HepG2 (cell line): ENCODE results near the gene SLC20A1. TPM values are rescaled to one million over a fixed set of nuclear protein-coding genes. Genes with fewer than 3 reads are reported as not detected.

ENCODE experiments used
- ATAC-seq: fragments of 200-7000 bp; cut with Tn5 transposase; 3 replicates; pipeline ENCODE4 v1.9.1; 2020; ENCODE audit warnings: mild to moderate bottlenecking, moderate library complexity
- BruUV-seq: library from RNA; stranded (reverse); fragments of 400-500 nt; replicated peaks from 2 replicates; lab custom pipeline; 2021; lab: Mats Ljungman, UMichigan
- CTCF ChIA-PET: fragments of 300-600 bp; formaldehyde crosslinking; extraction: SDS; loops from one replicate; lab custom pipeline; 2021; ENCODE audit warnings: low total read pairs, inconsistent platforms, low intra/inter-chr PET ratio; lab: Yijun Ruan, JAX
- POLR2A ChIA-PET: fragments of 350-600 bp; sonication (Branson Sonifier 250); formaldehyde crosslinking; loops from one replicate; lab custom pipeline; 2020; ENCODE audit warnings: antibody characterized with exemption, inconsistent platforms; lab: Yijun Ruan, JAX
- DNase-seq: peaks from one replicate; pipeline ENCODE4 v3.0.0-alpha.2; 2015; ENCODE audit warnings: low spot score
- FAIRE-seq: peaks from 3 replicates; lab custom pipeline; 2011; peaks lifted over from hg19 to GRCh38; lab: Jason Lieb, UNC
- H2AFZ ChIP-seq: one replicate; pipeline ENCODE4 v1.6.1; 2011; ENCODE audit warnings: low read length, inconsistent platforms
- H3K27ac ChIP-seq: fragments of 300-600 bp; 3 replicates; pipeline ENCODE4 v1.8.0; 2011; ENCODE audit warnings: mixed run types, mild to moderate bottlenecking, mixed read lengths, low read length, inconsistent platforms; ENCODE audit not compliant: insufficient read depth; ENCODE audit errors: extremely low read length
- H3K27me3 ChIP-seq, 2 experiments: fragments of 200-600 bp in 1 of 2; 2 replicates in 1 of 2; 3 replicates in 1 of 2; pipeline versions ENCODE4 v1.6.0 to v1.8.0; 2011; ENCODE audit warnings: low read length in 2 of 2, mild to moderate bottlenecking in 2 of 2, moderate library complexity in 2 of 2, inconsistent platforms in 1 of 2; ENCODE audit not compliant: insufficient read depth in 2 of 2, control insufficient read depth in 1 of 2
- H3K36me3 ChIP-seq, 2 experiments: fragments of 200-600 bp in 1 of 2; replicated peaks in 1 of 2; 2 replicates in 1 of 2; 3 replicates in 1 of 2; pipeline versions ENCODE4 v1.5.1 to v1.8.0; 2011; ENCODE audit warnings: low read length in 2 of 2, inconsistent platforms in 1 of 2; ENCODE audit not compliant: insufficient read depth in 2 of 2, control insufficient read depth in 1 of 2
- H3K4me1 ChIP-seq: 2 replicates; pipeline ENCODE4 v1.5.1; 2012; ENCODE audit warnings: low read length, inconsistent platforms; ENCODE audit not compliant: insufficient read depth
- H3K4me2 ChIP-seq: 2 replicates; pipeline ENCODE4 v1.6.0; 2011; ENCODE audit warnings: low read depth, low read length, inconsistent platforms
- H3K4me3 ChIP-seq, 3 experiments: fragments of 200-600 bp in 1 of 3; sonication (generic), shearing (Covaris generic) in 1 of 3; replicated peaks in 1 of 3; 2 replicates each; pipeline ENCODE4 v1.5.1; 2011 to 2016; ENCODE audit warnings: low read length in 3 of 3, inconsistent platforms in 2 of 3, low read depth in 2 of 3, mild to moderate bottlenecking in 2 of 3, control low read depth in 1 of 3, mixed read lengths in 1 of 3; ENCODE audit not compliant: insufficient read depth in 1 of 3
- H3K79me2 ChIP-seq: one replicate; pipeline ENCODE4 v1.6.1; 2011; ENCODE audit warnings: low read length, inconsistent platforms; ENCODE audit not compliant: insufficient read depth
- H3K9ac ChIP-seq: 2 replicates; pipeline ENCODE4 v1.6.0; 2011; ENCODE audit warnings: mild to moderate bottlenecking, low read depth, low read length, inconsistent platforms; ENCODE audit not compliant: insufficient read depth
- H3K9me3 ChIP-seq: 2 replicates; pipeline ENCODE4 v1.5.1; 2012; ENCODE audit warnings: mild to moderate bottlenecking, low read length
- H4K20me1 ChIP-seq: 2 replicates; pipeline ENCODE4 v1.6.0; 2011; ENCODE audit warnings: inconsistent platforms, mild to moderate bottlenecking, low read length, moderate library complexity; ENCODE audit not compliant: insufficient read depth
- ARNTL ChIP-seq: sonication (generic); formaldehyde crosslinking; IDR thresholded peaks from 2 replicates; pipeline ENCODE4 v1.4.0; 2020; ENCODE audit warnings: mild to moderate bottlenecking, missing genetic modification reagents
- HMG20A ChIP-seq: IDR thresholded peaks from 2 replicates; pipeline ENCODE4 v1.6.1; 2016; ENCODE audit warnings: borderline replicate concordance
- JUND ChIP-seq: sonication (generic); formaldehyde crosslinking; IDR thresholded peaks from 2 replicates; pipeline ENCODE4 v1.8.0; 2022; ENCODE audit warnings: mild to moderate bottlenecking, missing genetic modification reagents
- MLLT10 ChIP-seq: sonication (generic); formaldehyde crosslinking; IDR thresholded peaks from 2 replicates; pipeline ENCODE4 v1.4.0; 2020; ENCODE audit warnings: missing genetic modification reagents
- PCBP2 ChIP-seq: fragments of 200-400 bp; formaldehyde crosslinking; optimal IDR thresholded peaks from 2 replicates; pipeline ENCODE3; 2018; ENCODE audit warnings: low read length, low read depth; ENCODE audit not compliant: poor library complexity, severe bottlenecking
- POLR2G ChIP-seq: fragments of 200-400 bp; formaldehyde crosslinking; IDR thresholded peaks from 2 replicates; pipeline ENCODE4 v1.6.1; 2018; ENCODE audit warnings: mild to moderate bottlenecking, low read depth, low read length, moderate library complexity
- STAG1 ChIP-seq: sonication (generic); formaldehyde crosslinking; IDR thresholded peaks from 2 replicates; pipeline ENCODE4 v1.4.0; 2020; ENCODE audit warnings: missing genetic modification reagents
- ZNF296 ChIP-seq: sonication (generic); formaldehyde crosslinking; conservative IDR thresholded peaks from 2 replicates; pipeline ENCODE4 v1.5.0; 2020; ENCODE audit warnings: mild to moderate bottlenecking, missing genetic modification reagents
- ZNF383 ChIP-seq: sonication (generic); formaldehyde crosslinking; IDR thresholded peaks from 2 replicates; pipeline ENCODE4 v1.4.0; 2020; ENCODE audit warnings: missing genetic modification reagents, mild to moderate bottlenecking, borderline replicate concordance
- WGBS: methylation state at CpG from one replicate; pipeline ENCODE4 v1.1.6; 2017; ENCODE audit warnings: low lambda C conversion rate; 5-methylcytosine and 5-hydroxymethylcytosine counted together
- in situ Hi-C: cut with HindIII; loops from 2 replicates; pipeline ENCODE4 v1.10.0; 2017; ENCODE audit warnings: low pct_unique_long_range_greater_than_20kb; ENCODE audit not compliant: extremely low pct_ligation_motif_present
- intact Hi-C: fragments of 100-400 bp; cut with micrococcal nuclease; formaldehyde crosslinking; loops from one replicate; pipeline ENCODE4 v1.10.0; 2022; ENCODE audit not compliant: unreplicated experiment
- polyA plus RNA-seq, 8 experiments: library from polyadenylated mRNA; depleted of rRNA in 3 of 8; stranded (reverse) in 7 of 8; unstranded in 1 of 8; fragments of >200 nt; fragmentation: Illumina TruSeq in 4 of 8; extraction: Trizol in 4 of 8; gene quantifications; 2 replicates each; pipeline versions ENCODE4 v1.2.1 to v1.2.3, GENCODE V29; 2011 to 2016; ENCODE audit warnings: low read depth in 4 of 8, missing spikeins in 1 of 8, mixed read lengths in 1 of 8; ENCODE audit not compliant: insufficient read depth in 1 of 8
- total RNA-seq, 5 experiments: library from RNA; depleted of rRNA; stranded (reverse); fragments of >200 nt; fragmentation: Illumina TruSeq; extraction: Trizol; gene quantifications; 2 replicates each; pipeline ENCODE4 v1.2.3, GENCODE V29; 2016; ENCODE audit warnings: low read depth in 1 of 5
- TF ChIP-seq, protein P1 (sequence below): sonication (generic); formaldehyde crosslinking; conservative IDR thresholded peaks from 2 replicates; pipeline ENCODE4 v1.4.0; 2020; ENCODE audit warnings: mild to moderate bottlenecking, missing genetic modification reagents, moderate library complexity
- TF ChIP-seq, protein P2 (sequence below): sonication (generic); formaldehyde crosslinking; IDR thresholded peaks from 2 replicates; pipeline ENCODE4 v1.4.0; 2020; ENCODE audit warnings: mild to moderate bottlenecking, low read depth, missing genetic modification reagents
- TF ChIP-seq, protein P3 (sequence below): sonication (generic); formaldehyde crosslinking; IDR thresholded peaks from 2 replicates; pipeline ENCODE4 v1.4.0; 2020; ENCODE audit warnings: low read depth, mild to moderate bottlenecking, missing genetic modification reagents

SLC20A1 gene
- total and polyA plus RNA-seq, 2 of the 13 experiments (the other 11 are each of a cell fraction or from before 2014, with no cell fraction given) = 54.0 to 85.9 TPM

DNA sequence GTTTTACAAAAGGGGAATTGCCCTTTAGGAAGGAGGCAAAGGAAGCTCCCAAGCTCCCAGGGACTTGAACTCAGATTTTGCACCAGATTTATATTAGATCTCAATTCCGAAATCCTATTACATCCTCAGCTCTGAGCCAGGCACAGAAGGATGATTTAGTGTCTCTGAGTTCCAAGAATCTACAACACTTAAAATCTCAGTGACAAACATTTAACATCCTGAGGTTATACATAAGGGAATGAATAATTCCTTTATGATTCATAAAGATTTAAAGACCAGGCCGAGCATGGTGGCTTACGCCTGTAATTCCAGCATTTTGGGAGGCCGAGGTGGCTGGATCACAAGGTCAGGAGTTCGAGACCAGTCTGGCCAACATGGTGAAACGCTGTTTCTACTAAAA is 16.5 kb upstream of the SLC20A1 start:
- in situ Hi-C loops = loop anchor here (5.0 kb wide), 2 partner anchors 58 to 93 kb away; partner anchors contain the start of gene NT5DC4
- no peak for FAIRE-seq
- TF ChIP-seq ZNF296 (CRISPR knock-in tag) (no peak), ARNTL (no peak), HMG20A (CRISPR knock-in tag) (no peak), PCBP2 (no peak), POLR2G (no peak), JUND (no peak), ZNF383 (CRISPR knock-in tag) (no peak), STAG1 (CRISPR knock-in tag) (no peak), MLLT10 (CRISPR knock-in tag) (no peak)
- TF ChIP-seq, protein P1, sequence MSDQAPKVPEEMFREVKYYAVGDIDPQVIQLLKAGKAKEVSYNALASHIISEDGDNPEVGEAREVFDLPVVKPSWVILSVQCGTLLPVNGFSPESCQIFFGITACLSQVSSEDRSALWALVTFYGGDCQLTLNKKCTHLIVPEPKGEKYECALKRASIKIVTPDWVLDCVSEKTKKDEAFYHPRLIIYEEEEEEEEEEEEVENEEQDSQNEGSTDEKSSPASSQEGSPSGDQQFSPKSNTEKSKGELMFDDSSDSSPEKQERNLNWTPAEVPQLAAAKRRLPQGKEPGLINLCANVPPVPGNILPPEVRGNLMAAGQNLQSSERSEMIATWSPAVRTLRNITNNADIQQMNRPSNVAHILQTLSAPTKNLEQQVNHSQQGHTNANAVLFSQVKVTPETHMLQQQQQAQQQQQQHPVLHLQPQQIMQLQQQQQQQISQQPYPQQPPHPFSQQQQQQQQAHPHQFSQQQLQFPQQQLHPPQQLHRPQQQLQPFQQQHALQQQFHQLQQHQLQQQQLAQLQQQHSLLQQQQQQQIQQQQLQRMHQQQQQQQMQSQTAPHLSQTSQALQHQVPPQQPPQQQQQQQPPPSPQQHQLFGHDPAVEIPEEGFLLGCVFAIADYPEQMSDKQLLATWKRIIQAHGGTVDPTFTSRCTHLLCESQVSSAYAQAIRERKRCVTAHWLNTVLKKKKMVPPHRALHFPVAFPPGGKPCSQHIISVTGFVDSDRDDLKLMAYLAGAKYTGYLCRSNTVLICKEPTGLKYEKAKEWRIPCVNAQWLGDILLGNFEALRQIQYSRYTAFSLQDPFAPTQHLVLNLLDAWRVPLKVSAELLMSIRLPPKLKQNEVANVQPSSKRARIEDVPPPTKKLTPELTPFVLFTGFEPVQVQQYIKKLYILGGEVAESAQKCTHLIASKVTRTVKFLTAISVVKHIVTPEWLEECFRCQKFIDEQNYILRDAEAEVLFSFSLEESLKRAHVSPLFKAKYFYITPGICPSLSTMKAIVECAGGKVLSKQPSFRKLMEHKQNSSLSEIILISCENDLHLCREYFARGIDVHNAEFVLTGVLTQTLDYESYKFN (CRISPR knock-in tag) = no peak
- TF ChIP-seq, protein P2, sequence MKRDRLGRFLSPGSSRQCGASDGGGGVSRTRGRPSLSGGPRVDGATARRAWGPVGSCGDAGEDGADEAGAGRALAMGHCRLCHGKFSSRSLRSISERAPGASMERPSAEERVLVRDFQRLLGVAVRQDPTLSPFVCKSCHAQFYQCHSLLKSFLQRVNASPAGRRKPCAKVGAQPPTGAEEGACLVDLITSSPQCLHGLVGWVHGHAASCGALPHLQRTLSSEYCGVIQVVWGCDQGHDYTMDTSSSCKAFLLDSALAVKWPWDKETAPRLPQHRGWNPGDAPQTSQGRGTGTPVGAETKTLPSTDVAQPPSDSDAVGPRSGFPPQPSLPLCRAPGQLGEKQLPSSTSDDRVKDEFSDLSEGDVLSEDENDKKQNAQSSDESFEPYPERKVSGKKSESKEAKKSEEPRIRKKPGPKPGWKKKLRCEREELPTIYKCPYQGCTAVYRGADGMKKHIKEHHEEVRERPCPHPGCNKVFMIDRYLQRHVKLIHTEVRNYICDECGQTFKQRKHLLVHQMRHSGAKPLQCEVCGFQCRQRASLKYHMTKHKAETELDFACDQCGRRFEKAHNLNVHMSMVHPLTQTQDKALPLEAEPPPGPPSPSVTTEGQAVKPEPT = no peak
- TF ChIP-seq, protein P3, sequence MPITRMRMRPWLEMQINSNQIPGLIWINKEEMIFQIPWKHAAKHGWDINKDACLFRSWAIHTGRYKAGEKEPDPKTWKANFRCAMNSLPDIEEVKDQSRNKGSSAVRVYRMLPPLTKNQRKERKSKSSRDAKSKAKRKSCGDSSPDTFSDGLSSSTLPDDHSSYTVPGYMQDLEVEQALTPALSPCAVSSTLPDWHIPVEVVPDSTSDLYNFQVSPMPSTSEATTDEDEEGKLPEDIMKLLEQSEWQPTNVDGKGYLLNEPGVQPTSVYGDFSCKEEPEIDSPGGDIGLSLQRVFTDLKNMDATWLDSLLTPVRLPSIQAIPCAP (CRISPR knock-in tag) = no peak

More for the DNA sequence above, 16.5 kb upstream of the SLC20A1 start:
- DNase-seq = no peak
- no TSS peak for BruUV-seq
- 23% methylated on average over 6 of the region's 6 CpGs for WGBS
- Histone ChIP-seq H4K20me1 (no peaks in the 10 kb centered on the region), H3K4me1 (peaks cover 59% of the 10 kb centered on the region), H3K27me3 (peaks cover 0 to 37% of the 10 kb centered on the region in 2 experiments; a peak in 4 of 5 replicates), H2AFZ (no peak overlapping the region), H3K36me3 (no peaks in the 10 kb centered on the region), H3K4me2 (no peak overlapping the region), H3K9me3 (no peaks in the 10 kb centered on the region), H3K9ac (no peak overlapping the region), H3K4me3 (no peak overlapping the region), H3K27ac (no peak overlapping the region), H3K79me2 (no peaks in the 10 kb centered on the region)
- POLR2A ChIA-PET = interaction anchor here (0.7 to 1.0 kb wide), 2 partner anchors 16 to 96 kb away, joined by 3 to 4 read pairs; partner anchors contain the start of gene SLC20A1
- ATAC-seq = no peak
- intact Hi-C loops = no loop called here
- CTCF ChIA-PET = interaction anchor here (7.3 kb wide), 1 partner anchor 97 kb away, joined by 113 read pairs; no protein-coding TSS in a partner anchor
